ENCODE data around the gene FHAD1.

DNA sequence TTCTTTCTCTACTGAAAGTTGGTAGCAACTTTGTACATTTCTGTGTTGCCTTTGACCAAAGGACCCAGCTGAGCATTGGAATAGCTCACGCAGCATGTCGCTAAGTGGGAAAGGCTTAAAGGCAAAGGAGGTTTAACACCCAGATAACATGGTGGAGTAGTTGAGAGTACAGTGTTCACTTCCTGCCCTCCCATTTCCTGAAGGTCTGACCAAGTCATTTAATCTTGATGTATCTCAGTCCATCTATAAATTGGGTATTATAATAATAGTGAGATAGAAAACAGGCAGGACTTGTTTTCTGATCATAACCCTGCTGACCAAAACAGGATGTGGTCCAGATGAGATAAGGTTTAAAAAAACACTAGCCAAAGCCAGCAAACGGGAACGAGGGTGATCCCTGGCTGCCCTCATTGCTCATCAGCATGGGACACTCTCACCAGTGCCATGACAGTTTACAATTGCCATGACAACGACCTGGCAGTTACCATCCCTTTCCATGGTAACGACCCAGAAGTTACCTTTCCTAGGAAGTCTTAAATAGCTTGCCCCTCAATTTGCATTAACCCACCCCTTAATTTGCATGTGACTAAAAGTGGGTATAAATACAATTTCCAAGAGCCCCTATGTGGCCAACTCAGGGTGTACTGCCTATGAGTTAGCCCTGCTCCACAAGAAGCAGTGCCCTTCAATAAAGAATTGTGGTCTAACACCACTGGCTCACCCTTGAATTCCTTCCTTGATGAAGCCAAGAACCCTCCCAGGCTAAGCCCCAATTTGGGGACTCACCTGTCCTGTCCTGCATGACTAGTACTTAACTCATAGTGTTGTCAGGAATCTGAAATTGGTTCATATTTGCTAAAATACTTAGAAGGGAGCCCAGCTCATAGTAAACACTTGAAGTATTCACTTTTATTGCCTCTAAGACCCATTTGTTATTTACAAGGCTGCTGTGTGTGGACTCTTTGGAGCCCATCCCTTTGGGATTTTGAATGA is 28.4 kb upstream of the FHAD1 start:
- TF ChIP-seq, protein P1, sequence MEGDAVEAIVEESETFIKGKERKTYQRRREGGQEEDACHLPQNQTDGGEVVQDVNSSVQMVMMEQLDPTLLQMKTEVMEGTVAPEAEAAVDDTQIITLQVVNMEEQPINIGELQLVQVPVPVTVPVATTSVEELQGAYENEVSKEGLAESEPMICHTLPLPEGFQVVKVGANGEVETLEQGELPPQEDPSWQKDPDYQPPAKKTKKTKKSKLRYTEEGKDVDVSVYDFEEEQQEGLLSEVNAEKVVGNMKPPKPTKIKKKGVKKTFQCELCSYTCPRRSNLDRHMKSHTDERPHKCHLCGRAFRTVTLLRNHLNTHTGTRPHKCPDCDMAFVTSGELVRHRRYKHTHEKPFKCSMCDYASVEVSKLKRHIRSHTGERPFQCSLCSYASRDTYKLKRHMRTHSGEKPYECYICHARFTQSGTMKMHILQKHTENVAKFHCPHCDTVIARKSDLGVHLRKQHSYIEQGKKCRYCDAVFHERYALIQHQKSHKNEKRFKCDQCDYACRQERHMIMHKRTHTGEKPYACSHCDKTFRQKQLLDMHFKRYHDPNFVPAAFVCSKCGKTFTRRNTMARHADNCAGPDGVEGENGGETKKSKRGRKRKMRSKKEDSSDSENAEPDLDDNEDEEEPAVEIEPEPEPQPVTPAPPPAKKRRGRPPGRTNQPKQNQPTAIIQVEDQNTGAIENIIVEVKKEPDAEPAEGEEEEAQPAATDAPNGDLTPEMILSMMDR (conservative IDR thresholded peaks at IDR 0.05; ENCODE audit: low read depth, low read length) = no peak
- no peak for TF ChIP-seq EZH2 (IDR thresholded peaks at IDR 0.05; ENCODE audit: borderline replicate concordance, low read depth, low read length, poor library complexity, severe bottlenecking)
